Breast epithelium (tissue), 4 donors: ENCODE results near the gene PKMYT1. TPM values are rescaled to one million over a fixed set of nuclear protein-coding genes. Genes with fewer than 3 reads are reported as not detected.

Source experiments
- DNase-seq, 2 donors: peaks; one replicate each; pipeline ENCODE4 v3.0.0-alpha.2; 2019; ENCODE audit warnings: low spot score in 2 of 2
- H3K27ac ChIP-seq, 2 donors: fragments of 200-600 bp; sonication (generic) in 1 of 2; one replicate each; pipeline ENCODE4 v1.5.1; 2016 to 2019; ENCODE audit warnings: mild to moderate bottlenecking in 1 of 2
- H3K27me3 ChIP-seq, 2 donors: fragments of 200-600 bp; sonication (generic) in 1 of 2; one replicate each; pipeline versions ENCODE4 v1.5.1 to v1.6.0; 2017 to 2019; ENCODE audit warnings: control low read depth in 1 of 2, mild to moderate bottlenecking in 1 of 2
- H3K36me3 ChIP-seq: fragments of 200-600 bp; one replicate; pipeline ENCODE4 v1.5.1; 2019
- H3K4me1 ChIP-seq, 2 donors: fragments of 200-600 bp; sonication (generic); one replicate each; pipeline ENCODE4 v1.5.1; 2016 to 2019; ENCODE audit warnings: control low read depth in 1 of 2
- H3K4me3 ChIP-seq, 3 donors: fragments of 200-600 bp; sonication (generic); 1 replicate in 2 of 3; 2 replicates in 1 of 3; pipeline ENCODE4 v1.5.1; 2016 to 2019; ENCODE audit warnings: mild to moderate bottlenecking in 3 of 3, moderate library complexity in 2 of 3
- H3K9me3 ChIP-seq, 2 donors: fragments of 200-600 bp; sonication (generic) in 1 of 2; one replicate each; pipeline ENCODE4 v1.5.1; 2016 to 2019; ENCODE audit warnings: control low read depth in 1 of 2
- CTCF ChIP-seq, 3 donors: fragments of 450-650 bp; IDR thresholded peaks; one replicate each; pipeline ENCODE4 v1.5.1; 2016 to 2017; ENCODE audit warnings: antibody characterized with exemption in 3 of 3, mild to moderate bottlenecking in 3 of 3, moderate library complexity in 3 of 3
- POLR2A ChIP-seq: fragments of 450-650 bp; IDR thresholded peaks from one replicate; pipeline ENCODE4 v1.6.1; 2016; ENCODE audit warnings: antibody characterized with exemption, mild to moderate bottlenecking, moderate library complexity
- POLR2AphosphoS5 ChIP-seq, 3 donors: sonication (generic); formaldehyde crosslinking; IDR thresholded peaks; one replicate each; pipeline ENCODE4 v1.6.1; 2017; ENCODE audit warnings: antibody characterized with exemption in 3 of 3
- intact Hi-C: fragments of 100-400 bp; cut with DNase I; formaldehyde crosslinking; loops from one replicate; pipeline ENCODE4 v1.15.1; 2023; ENCODE audit warnings: low total_unique reads
- total RNA-seq, 3 donors: library from RNA; depleted of rRNA; stranded (reverse); fragments of >200 nt; gene quantifications; one replicate each; pipeline ENCODE4 v1.1.0, GENCODE V29; 2016

The PKMYT1 gene
- total RNA-seq, 3 donors from 2014 or later, result 0.66 to 1.4 (median 0.73) TPM

GRCh38 chr16:3027489-3027795 is 47.2 kb upstream of the PKMYT1 start:
- peaks cover 5 to 10% of the 10 kb centered on the region in 2 donors for H3K4me1 ChIP-seq
- no peaks in the 10 kb centered on the region for H3K9me3 ChIP-seq
- no peaks in the 10 kb centered on the region for H3K36me3 ChIP-seq
- DNase-seq, result no peak
- H3K4me3 ChIP-seq, result no peak overlapping the region
- no peaks in the 10 kb centered on the region for H3K27me3 ChIP-seq
- TF ChIP-seq POLR2AphosphoS5 (IDR thresholded peaks at IDR 0.05), result no peak
- no peak for TF ChIP-seq CTCF (IDR thresholded peaks at IDR 0.05)
- intact Hi-C loops, result no loop called here
- H3K27ac ChIP-seq, result no peak overlapping the region

- Histone ChIP-seq H3K27me3 (no peaks in the 10 kb centered on the region), H3K4me1 (peaks cover 11 to 14% of the 10 kb centered on the region in 2 donors), H3K4me3 (no peak overlapping the region), H3K27ac (no peak overlapping the region), H3K9me3 (no peaks in the 10 kb centered on the region), H3K36me3 (no peaks in the 10 kb centered on the region)
- TF ChIP-seq POLR2A (no peak), POLR2AphosphoS5 (IDR thresholded peaks at IDR 0.05) (no peak), CTCF (IDR thresholded peaks at IDR 0.05) (no peak)
- no peak for DNase-seq
- intact Hi-C loops, result no loop called here
Measured at GRCh38 chr16:3026609-3027488, 46.6 kb upstream of the PKMYT1 start.

- no peaks in the 10 kb centered on the region for H3K36me3 ChIP-seq
- no peaks in the 10 kb centered on the region for H3K9me3 ChIP-seq
- TF ChIP-seq CTCF (IDR thresholded peaks at IDR 0.05), result no peak
- no peak for TF ChIP-seq POLR2A
- TF ChIP-seq POLR2AphosphoS5 (IDR thresholded peaks at IDR 0.05), result no peak
- intact Hi-C loops, result no loop called here
- peaks cover 15 to 16% of the 10 kb centered on the region in 2 donors for H3K4me1 ChIP-seq
- H3K27me3 ChIP-seq, result no peaks in the 10 kb centered on the region
- H3K27ac ChIP-seq, result no peak overlapping the region
- DNase-seq, result no peak
- no peak overlapping the region for H3K4me3 ChIP-seq
Measured at GRCh38 chr16:3026003-3026378, 45.7 kb upstream of the PKMYT1 start.

GRCh38 chr16:3025032-3026002 is 45.1 kb upstream of the PKMYT1 start:
- H3K36me3 ChIP-seq, result no peaks in the 10 kb centered on the region
- H3K9me3 ChIP-seq, result no peaks in the 10 kb centered on the region
- peaks cover 15 to 16% of the 10 kb centered on the region in 2 donors for H3K4me1 ChIP-seq
- intact Hi-C loops, result no loop called here
- TF ChIP-seq POLR2A, result no peak
- TF ChIP-seq CTCF (IDR thresholded peaks at IDR 0.05), result no peak
- no peak for TF ChIP-seq POLR2AphosphoS5 (IDR thresholded peaks at IDR 0.05)
- H3K4me3 ChIP-seq, result no peak overlapping the region
- H3K27me3 ChIP-seq, result no peaks in the 10 kb centered on the region
- H3K27ac ChIP-seq, result no peak overlapping the region
- DNase-seq, result no peak
